HEK293 (cell line): Measurements from ENCODE around the gene TIMM50.

Source experiments
- CTCF ChIA-PET: fragments of 350-600 bp; formaldehyde crosslinking; extraction: SDS; loops from one replicate; lab custom pipeline; 2021; ENCODE audit warnings: antibody characterized with exemption; lab: Yijun Ruan, JAX
- POLR2A ChIA-PET: fragments of 300-600 bp; formaldehyde crosslinking; extraction: SDS; loops from one replicate; lab custom pipeline; 2020; ENCODE audit warnings: antibody characterized with exemption, inconsistent platforms; lab: Yijun Ruan, JAX
- H3K27ac ChIP-seq: fragments of 200-500 bp; sonication (Bioruptor generic); 2 replicates; pipeline ENCODE4 v1.5.1; 2014; ENCODE audit warnings: low read depth, low read length, control low read depth, inconsistent platforms; ENCODE audit errors: extremely low read depth
- H3K36me3 ChIP-seq, 2 experiments: fragments of 200-500 bp in 1 of 2; sonication (Bioruptor generic) in 1 of 2; 1 replicate in 1 of 2; 2 replicates in 1 of 2; pipeline ENCODE4 v1.5.1; 2014 to 2017; ENCODE audit warnings: inconsistent platforms in 2 of 2, low read length in 2 of 2; ENCODE audit not compliant: control insufficient read depth in 2 of 2, insufficient read depth in 1 of 2
- H3K4me1 ChIP-seq: fragments of 200-500 bp; sonication (Bioruptor generic); 2 replicates; pipeline ENCODE4 v1.5.1; 2014; ENCODE audit warnings: mild to moderate bottlenecking, low read length, inconsistent platforms; ENCODE audit not compliant: control insufficient read depth, insufficient read depth
- H3K4me3 ChIP-seq: 2 replicates; pipeline ENCODE4 v1.5.1; 2011; ENCODE audit warnings: low read depth, mild to moderate bottlenecking, control low read depth, low read length, moderate library complexity
- H3K9me3 ChIP-seq: fragments of 200-500 bp; sonication (Bioruptor generic); 2 replicates; pipeline ENCODE4 v1.5.1; 2014; ENCODE audit warnings: low read depth, low read length, inconsistent platforms; ENCODE audit not compliant: control insufficient read depth, insufficient read depth
- EGR2 ChIP-seq: fragments of 450-650 bp; formaldehyde crosslinking; IDR thresholded peaks from 2 replicates; pipeline ENCODE4 v1.5.1; 2016; ENCODE audit warnings: low read depth, missing biosample characterization, missing genetic modification characterization
- KLF8 ChIP-seq: fragments of 450-650 bp; formaldehyde crosslinking; IDR thresholded peaks from 2 replicates; pipeline ENCODE4 v1.5.1; 2016; ENCODE audit warnings: missing biosample characterization, missing genetic modification characterization
- MZF1 ChIP-seq: fragments of 450-650 bp; formaldehyde crosslinking; IDR thresholded peaks from 2 replicates; pipeline ENCODE4 v1.5.1; 2017; ENCODE audit warnings: missing biosample characterization, missing genetic modification characterization, borderline replicate concordance
- SP3 ChIP-seq: fragments of 450-650 bp; formaldehyde crosslinking; IDR thresholded peaks from 2 replicates; pipeline ENCODE4 v1.5.1; 2016; ENCODE audit warnings: missing biosample characterization, missing genetic modification characterization
- SP7 ChIP-seq: fragments of 450-650 bp; formaldehyde crosslinking; IDR thresholded peaks from 2 replicates; pipeline ENCODE4 v1.5.1; 2016; ENCODE audit warnings: missing biosample characterization, missing genetic modification characterization
- ZBTB1 ChIP-seq: fragments of 450-650 bp; formaldehyde crosslinking; IDR thresholded peaks from 2 replicates; pipeline ENCODE4 v1.5.1; 2016; ENCODE audit warnings: missing biosample characterization, missing genetic modification characterization
- ZBTB48 ChIP-seq: fragments of 450-650 bp; formaldehyde crosslinking; IDR thresholded peaks from 2 replicates; pipeline ENCODE4 v1.5.1; 2016; ENCODE audit warnings: missing biosample characterization, missing genetic modification characterization
- ZFP69B ChIP-seq: fragments of 450-650 bp; formaldehyde crosslinking; IDR thresholded peaks from 2 replicates; pipeline ENCODE4 v1.5.1; 2016; ENCODE audit warnings: missing biosample characterization, missing genetic modification characterization
- ZNF16 ChIP-seq: fragments of 450-650 bp; formaldehyde crosslinking; IDR thresholded peaks from 2 replicates; pipeline ENCODE4 v1.5.1; 2016; ENCODE audit warnings: low read depth, missing biosample characterization, missing genetic modification characterization
- ZNF2 ChIP-seq: fragments of 450-650 bp; formaldehyde crosslinking; IDR thresholded peaks from 2 replicates; pipeline ENCODE4 v1.5.1; 2016; ENCODE audit warnings: missing biosample characterization, missing genetic modification characterization
- ZNF211 ChIP-seq: fragments of 450-650 bp; formaldehyde crosslinking; IDR thresholded peaks from 2 replicates; pipeline ENCODE4 v1.5.1; 2016; ENCODE audit warnings: low read depth, missing biosample characterization, missing genetic modification characterization
- ZNF24 ChIP-seq: fragments of 450-650 bp; formaldehyde crosslinking; IDR thresholded peaks from 2 replicates; pipeline ENCODE4 v1.5.1; 2016; ENCODE audit warnings: missing biosample characterization, missing genetic modification characterization
- ZNF302 ChIP-seq: fragments of 450-650 bp; formaldehyde crosslinking; IDR thresholded peaks from 2 replicates; pipeline ENCODE4 v1.5.1; 2016; ENCODE audit warnings: missing biosample characterization, missing genetic modification characterization, low read depth
- ZNF311 ChIP-seq: fragments of 450-650 bp; formaldehyde crosslinking; IDR thresholded peaks from 2 replicates; pipeline ENCODE4 v1.5.1; 2017; ENCODE audit warnings: missing biosample characterization, missing genetic modification characterization, borderline replicate concordance
- ZNF398 ChIP-seq: fragments of 450-650 bp; formaldehyde crosslinking; IDR thresholded peaks from 2 replicates; pipeline ENCODE4 v1.5.1; 2017; ENCODE audit warnings: missing biosample characterization, missing genetic modification characterization
- ZNF513 ChIP-seq: fragments of 450-650 bp; IDR thresholded peaks from 2 replicates; pipeline ENCODE4 v1.5.1; 2018; ENCODE audit warnings: missing biosample characterization, missing genetic modification characterization
- ZNF548 ChIP-seq: fragments of 450-650 bp; formaldehyde crosslinking; IDR thresholded peaks from 2 replicates; pipeline ENCODE4 v1.5.1; 2016; ENCODE audit warnings: missing biosample characterization, missing genetic modification characterization
- ZNF654 ChIP-seq: fragments of 450-650 bp; formaldehyde crosslinking; IDR thresholded peaks from 2 replicates; pipeline ENCODE4 v1.5.1; 2016; ENCODE audit warnings: low read depth, missing biosample characterization, missing genetic modification characterization
- ZNF677 ChIP-seq: fragments of 450-650 bp; IDR thresholded peaks from 2 replicates; pipeline ENCODE4 v1.5.0; 2018; ENCODE audit warnings: missing biosample characterization, mild to moderate bottlenecking, missing genetic modification characterization, moderate library complexity
- ZNF692 ChIP-seq: fragments of 450-650 bp; formaldehyde crosslinking; IDR thresholded peaks from 2 replicates; pipeline ENCODE4 v1.5.1; 2016; ENCODE audit warnings: missing biosample characterization, missing genetic modification characterization
- ZNF76 ChIP-seq: fragments of 450-650 bp; formaldehyde crosslinking; IDR thresholded peaks from 2 replicates; pipeline ENCODE4; 2016; ENCODE audit warnings: low read depth, missing biosample characterization, missing genetic modification characterization, borderline replicate concordance
- ZSCAN4 ChIP-seq: fragments of 450-650 bp; formaldehyde crosslinking; IDR thresholded peaks from 2 replicates; pipeline ENCODE4 v1.5.1; 2017; ENCODE audit warnings: missing biosample characterization, missing genetic modification characterization

TIMM50 gene

GRCh38 chr19:39472746-39473442, 7.7 kb upstream of the TIMM50 start:
- CTCF ChIA-PET: interaction anchor here (0.5 to 6.1 kb wide), 12 partner anchors 10 to 209 kb away, joined by 3 to 174 read pairs (median 4); partner anchors contain the start of genes EID2B and SUPT5H

GRCh38 chr19:39473443-39473960, 7.1 kb upstream of the TIMM50 start:
- ChIA-PET CTCF (interaction anchor here (0.5 to 6.1 kb wide), 34 partner anchors 10 to 503 kb away, joined by 3 to 174 read pairs (median 7); partner anchors contain the start of genes DLL3, EID2, EID2B and GMFG), POLR2A (interaction anchor here (1.0 to 3.6 kb wide), 5 partner anchors 28 to 59 kb away, joined by 4 to 29 read pairs (median 7); partner anchors contain the start of genes EID2B, RPS16 and SUPT5H)
- Histone ChIP-seq H3K4me3 (no peak overlapping the region), H3K9me3 (no peaks in the 10 kb centered on the region), H3K4me1 (no peaks in the 10 kb centered on the region), H3K36me3 (peaks cover 82 to 97% of the 10 kb centered on the region in 2 experiments), H3K27ac (no peak overlapping the region)
- TF ChIP-seq ZFP69B (peak; percentile 76), ZNF2 (tag by site-specific recombination) (no peak), ZNF692 (tag by site-specific recombination) (peak; percentile 85)

More at GRCh38 chr19:39472746-39473442, 7.7 kb upstream of the TIMM50 start:
- TF ChIP-seq EGR2 (tag by site-specific recombination): no peak
- peak; percentile 45; the same call in 1 of the 2 replicates for TF ChIP-seq KLF8 (tag by site-specific recombination)
- Histone ChIP-seq H3K4me1 (no peaks in the 10 kb centered on the region), H3K9me3 (no peaks in the 10 kb centered on the region), H3K27ac (0 out of 2 replicates have a peak overlapping the region, but pooled peaks have one; percentile 24), H3K4me3 (no peak overlapping the region), H3K36me3 (peaks cover 89 to 98% of the 10 kb centered on the region in 2 experiments)
- POLR2A ChIA-PET: interaction anchor here (1.6 to 2.3 kb wide), 3 partner anchors 8 to 37 kb away, joined by 6 to 8 read pairs (median 7); partner anchors contain the start of genes RPS16, SUPT5H and TIMM50

- no peaks in the 10 kb centered on the region for H3K9me3 ChIP-seq
- H3K27ac ChIP-seq: no peak overlapping the region
- no peak overlapping the region for H3K4me3 ChIP-seq
- H3K4me1 ChIP-seq: no peaks in the 10 kb centered on the region
- POLR2A ChIA-PET: interaction anchor here (0.9 to 3.6 kb wide), 5 partner anchors 29 to 59 kb away, joined by 4 to 29 read pairs (median 6); partner anchors contain the start of genes EID2B, RPS16 and SUPT5H
- peaks cover 76 to 91% of the 10 kb centered on the region in 2 experiments for H3K36me3 ChIP-seq
- CTCF ChIA-PET: interaction anchor here (0.6 to 6.1 kb wide), 49 partner anchors 9 to 503 kb away, joined by 3 to 174 read pairs (median 5); partner anchors contain the start of genes DLL3, EID2, EID2B and GMFG
- TF ChIP-seq ZNF302 (tag by site-specific recombination) (no peak), ZFP69B (peak; percentile 44; the same call in 1 of the 2 replicates), ZNF311 (tag by site-specific recombination) (no peak), ZNF677 (tag by site-specific recombination) (no peak), ZBTB1 (tag by site-specific recombination) (no peak), SP7 (tag by site-specific recombination) (0 out of 2 replicates have a peak, but pooled peaks have one; percentile 39), MZF1 (tag by site-specific recombination) (no peak), ZNF211 (tag by site-specific recombination) (no peak), ZNF548 (0 out of 2 replicates have a peak, but pooled peaks have one; percentile 11), ZBTB48 (tag by site-specific recombination) (peak; percentile 46; the same call in 1 of the 2 replicates), ZNF654 (tag by site-specific recombination) (peak; percentile 48; the same call in 1 of the 2 replicates), ZNF398 (tag by site-specific recombination) (0 out of 2 replicates have a peak, but pooled peaks have one; percentile 32), ZSCAN4 (tag by site-specific recombination) (no peak), ZNF76 (tag by site-specific recombination) (no peak), ZNF24 (tag by site-specific recombination) (no peak), KLF8 (tag by site-specific recombination) (no peak), ZNF513 (no peak), ZNF16 (tag by site-specific recombination) (no peak), SP3 (no peak), ZNF2 (tag by site-specific recombination) (peak; percentile 80)
These were observed 6.5 kb upstream of the TIMM50 start for GRCh38 chr19:39474139-39474620.
